ENCODE measurements around the gene NOS1. TPM values are rescaled to one million over a fixed set of nuclear protein-coding genes. Genes with fewer than 3 reads are reported as not detected.

Gene NOS1
- total RNA-seq, 1 experiment from 2014 or later: not detected

- peak overlapping the region; percentile 84 for H3K27ac Mint-ChIP-seq (ENCODE audit: low read depth, unreplicated experiment)
- CTCF ChIA-PET: interaction anchor here (0.7 kb wide), 1 partner anchor 9 kb away, joined by 4 read pairs; no protein-coding TSS in a partner anchor
- peaks cover 13% of the 10 kb centered on the region for H3K4me1 Mint-ChIP-seq (ENCODE audit: insufficient read depth, unreplicated experiment)
- POLR2A ChIA-PET: interaction anchor here (0.7 to 2.1 kb wide), 3 partner anchors 9 to 827 kb away, joined by 3 to 4 read pairs (median 3); partner anchors contain the start of gene RFC5
- no TSS peak for BruUV-seq (replicated peaks)
- TF ChIP-seq, protein P1, sequence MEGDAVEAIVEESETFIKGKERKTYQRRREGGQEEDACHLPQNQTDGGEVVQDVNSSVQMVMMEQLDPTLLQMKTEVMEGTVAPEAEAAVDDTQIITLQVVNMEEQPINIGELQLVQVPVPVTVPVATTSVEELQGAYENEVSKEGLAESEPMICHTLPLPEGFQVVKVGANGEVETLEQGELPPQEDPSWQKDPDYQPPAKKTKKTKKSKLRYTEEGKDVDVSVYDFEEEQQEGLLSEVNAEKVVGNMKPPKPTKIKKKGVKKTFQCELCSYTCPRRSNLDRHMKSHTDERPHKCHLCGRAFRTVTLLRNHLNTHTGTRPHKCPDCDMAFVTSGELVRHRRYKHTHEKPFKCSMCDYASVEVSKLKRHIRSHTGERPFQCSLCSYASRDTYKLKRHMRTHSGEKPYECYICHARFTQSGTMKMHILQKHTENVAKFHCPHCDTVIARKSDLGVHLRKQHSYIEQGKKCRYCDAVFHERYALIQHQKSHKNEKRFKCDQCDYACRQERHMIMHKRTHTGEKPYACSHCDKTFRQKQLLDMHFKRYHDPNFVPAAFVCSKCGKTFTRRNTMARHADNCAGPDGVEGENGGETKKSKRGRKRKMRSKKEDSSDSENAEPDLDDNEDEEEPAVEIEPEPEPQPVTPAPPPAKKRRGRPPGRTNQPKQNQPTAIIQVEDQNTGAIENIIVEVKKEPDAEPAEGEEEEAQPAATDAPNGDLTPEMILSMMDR (IDR thresholded peaks at IDR 0.05; ENCODE audit: unreplicated experiment): no peak
- H3K27me3 Mint-ChIP-seq (ENCODE audit: insufficient read depth, unreplicated experiment): no peaks in the 10 kb centered on the region
- no peaks in the 10 kb centered on the region for H3K9me3 Mint-ChIP-seq (ENCODE audit: unreplicated experiment)
- intact Hi-C loops (cut with micrococcal nuclease): no loop called here
- peak overlapping the region; percentile 84 for H3K4me3 Mint-ChIP-seq (ENCODE audit: unreplicated experiment)
- H3K36me3 Mint-ChIP-seq (ENCODE audit: insufficient read depth, unreplicated experiment): peaks cover 22% of the 10 kb centered on the region
- peak; percentile 32 for DNase-seq (ENCODE audit: unreplicated experiment)
Measured at GRCh38 chr12:117189725-117190209, 171.7 kb downstream of the NOS1 start.

DNA sequence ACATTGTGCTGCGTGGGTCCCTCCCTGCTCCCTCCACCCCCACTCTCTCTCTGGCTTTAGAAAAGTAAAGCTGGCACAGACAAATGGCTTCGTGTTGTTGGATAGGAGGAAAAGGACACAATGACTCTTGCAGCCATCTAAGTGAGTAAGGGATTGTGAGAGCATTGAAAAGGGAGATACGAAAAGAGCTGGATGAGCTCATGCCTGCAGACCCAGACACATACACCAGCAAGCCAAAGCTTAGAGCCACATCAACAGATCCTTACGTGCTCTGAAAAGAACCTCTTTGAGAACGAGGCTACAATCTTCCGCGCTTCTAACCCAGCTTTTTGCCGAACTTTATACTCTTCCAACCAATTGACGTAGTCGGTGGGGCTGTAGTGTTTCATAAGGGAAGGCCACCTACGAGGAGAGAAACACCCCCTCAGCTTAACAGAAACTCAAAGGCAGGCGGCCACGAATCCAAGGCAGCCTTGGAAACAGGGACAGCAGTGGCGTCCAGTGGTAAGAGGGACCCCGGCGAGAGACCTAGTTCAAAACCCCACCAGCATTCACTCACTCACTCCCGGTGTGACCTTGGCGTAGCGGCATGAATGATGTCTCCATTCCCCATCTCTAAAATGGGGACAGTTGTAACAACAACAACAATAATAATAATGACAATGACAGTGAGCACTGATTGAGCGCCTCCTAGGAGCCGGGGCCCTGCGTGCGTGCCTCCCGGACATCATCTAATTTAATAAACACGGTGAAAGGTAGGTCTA is 172.3 kb downstream of the NOS1 start:
- H3K9me3 Mint-ChIP-seq (ENCODE audit: unreplicated experiment): no peaks in the 10 kb centered on the region
- BruUV-seq (replicated peaks): no TSS peak
- H3K27ac Mint-ChIP-seq (ENCODE audit: low read depth, unreplicated experiment): peak overlapping the region; percentile 84
- H3K36me3 Mint-ChIP-seq (ENCODE audit: insufficient read depth, unreplicated experiment): peaks cover 29% of the 10 kb centered on the region
- H3K27me3 Mint-ChIP-seq (ENCODE audit: insufficient read depth, unreplicated experiment): no peaks in the 10 kb centered on the region
- intact Hi-C loops (cut with micrococcal nuclease): no loop called here
- DNase-seq (ENCODE audit: unreplicated experiment): peak; percentile 7
- ChIA-PET POLR2A (interaction anchor here (0.6 to 2.1 kb wide), 7 partner anchors 8 to 843 kb away, joined by 3 to 4 read pairs (median 3); partner anchors contain the start of gene RFC5), CTCF (interaction anchor here (0.6 to 0.7 kb wide), 3 partner anchors 13 to 568 kb away, joined by 3 to 4 read pairs (median 3); no protein-coding TSS in a partner anchor)
- peaks cover 13% of the 10 kb centered on the region for H3K4me1 Mint-ChIP-seq (ENCODE audit: insufficient read depth, unreplicated experiment)
- peak overlapping the region; percentile 84 for H3K4me3 Mint-ChIP-seq (ENCODE audit: unreplicated experiment)
- TF ChIP-seq, protein P1 (IDR thresholded peaks at IDR 0.05; ENCODE audit: unreplicated experiment): no peak

GRCh38 chr12:117188121-117188665 is 173.2 kb downstream of the NOS1 start:
- Mint-ChIP-seq H3K9me3 (ENCODE audit: unreplicated experiment) (no peaks in the 10 kb centered on the region), H3K4me1 (ENCODE audit: insufficient read depth, unreplicated experiment) (peaks cover 13% of the 10 kb centered on the region), H3K4me3 (ENCODE audit: unreplicated experiment) (peak overlapping the region; percentile 84), H3K36me3 (ENCODE audit: insufficient read depth, unreplicated experiment) (peaks cover 34% of the 10 kb centered on the region), H3K27me3 (ENCODE audit: insufficient read depth, unreplicated experiment) (no peaks in the 10 kb centered on the region), H3K27ac (ENCODE audit: low read depth, unreplicated experiment) (no peak overlapping the region)
- TF ChIP-seq, protein P1 (IDR thresholded peaks at IDR 0.05; ENCODE audit: unreplicated experiment): no peak
- CTCF ChIA-PET: interaction anchor here (0.5 to 0.6 kb wide), 3 partner anchors 14 to 991 kb away, joined by 3 to 4 read pairs (median 3); no protein-coding TSS in a partner anchor
- intact Hi-C loops (cut with micrococcal nuclease): no loop called here
- DNase-seq (ENCODE audit: unreplicated experiment): no peak
- POLR2A ChIA-PET: interaction anchor here (0.9 to 1.1 kb wide), 2 partner anchors 13 to 665 kb away, joined by 3 read pairs; no protein-coding TSS in a partner anchor
- TSS peak; percentile 46 for BruUV-seq (replicated peaks)

- BruUV-seq (replicated peaks): no TSS peak
- H3K4me3 Mint-ChIP-seq (ENCODE audit: unreplicated experiment): no peak overlapping the region
Measured at GRCh38 chr12:117187421-117187820, 174.0 kb downstream of the NOS1 start.

More at GRCh38 chr12:117187421-117187820, 174.0 kb downstream of the NOS1 start:
- peaks cover 42% of the 10 kb centered on the region for H3K36me3 Mint-ChIP-seq (ENCODE audit: insufficient read depth, unreplicated experiment)
- intact Hi-C loops (cut with micrococcal nuclease): no loop called here
- peaks cover 13% of the 10 kb centered on the region for H3K4me1 Mint-ChIP-seq (ENCODE audit: insufficient read depth, unreplicated experiment)
- DNase-seq (ENCODE audit: unreplicated experiment): no peak
- CTCF ChIA-PET: interaction anchor here (0.5 to 0.6 kb wide), 2 partner anchors 992 to 1080 kb away, joined by 3 to 6 read pairs; no protein-coding TSS in a partner anchor
- TF ChIP-seq, protein P1 (IDR thresholded peaks at IDR 0.05; ENCODE audit: unreplicated experiment): no peak
- no peaks in the 10 kb centered on the region for H3K27me3 Mint-ChIP-seq (ENCODE audit: insufficient read depth, unreplicated experiment)
- no peaks in the 10 kb centered on the region for H3K9me3 Mint-ChIP-seq (ENCODE audit: unreplicated experiment)
- POLR2A ChIA-PET: interaction anchor here (0.7 kb wide), 1 partner anchor 23 kb away, joined by 3 read pairs; no protein-coding TSS in a partner anchor
- H3K27ac Mint-ChIP-seq (ENCODE audit: low read depth, unreplicated experiment): no peak overlapping the region
